Adrenal gland (tissue), 12 donors: ENCODE results near the gene MYH10. TPM values are rescaled to one million over a fixed set of nuclear protein-coding genes. Genes with fewer than 3 reads are reported as not detected.

Experiments
- DNase-seq, 7 donors: peaks; one replicate each; pipeline ENCODE4 v3.0.0-alpha.2; 2019 to 2020
- H3K27ac ChIP-seq, 5 donors: fragments of 200-600 bp; sonication (generic) in 4 of 5; 1 replicate in 3 of 5; 2 replicates in 2 of 5; pipeline versions ENCODE4 v1.5.1 to v1.8.0; 2016 to 2020; ENCODE audit warnings: mild to moderate bottlenecking in 1 of 5
- H3K27me3 ChIP-seq: fragments of 200-600 bp; 2 replicates; pipeline ENCODE4 v1.8.0; 2021
- H3K36me3 ChIP-seq, 2 donors: fragments of 200-600 bp; replicated peaks in 1 of 2; 1 replicate in 1 of 2; 2 replicates in 1 of 2; pipeline versions ENCODE4 v1.5.1 to v1.8.0; 2018 to 2022
- H3K4me1 ChIP-seq, 2 donors: fragments of 200-600 bp; replicated peaks in 1 of 2; 1 replicate in 1 of 2; 2 replicates in 1 of 2; pipeline versions ENCODE4 v1.5.1 to v1.8.0; 2018 to 2021
- H3K4me3 ChIP-seq, 4 donors: fragments of 200-600 bp; sonication (generic) in 3 of 4; one replicate each; pipeline ENCODE4 v1.5.1; 2016 to 2018
- H3K9me3 ChIP-seq, 3 donors: fragments of 200-600 bp; sonication (generic) in 1 of 3; replicated peaks in 1 of 3; 1 replicate in 2 of 3; 2 replicates in 1 of 3; pipeline versions ENCODE4 v1.5.1 to v1.8.0; 2016 to 2021
- CTCF ChIP-seq, 6 experiments: fragments of 450-650 bp in 4 of 6; fragments of 200-600 bp in 2 of 6; sonication (generic) in 1 of 6; IDR thresholded peaks; 1 replicate in 5 of 6; 2 replicates in 1 of 6; pipeline versions ENCODE4 v1.5.1 to v1.8.0; 2016 to 2021; ENCODE audit warnings: antibody characterized with exemption in 6 of 6, mild to moderate bottlenecking in 2 of 6, moderate library complexity in 1 of 6
- POLR2A ChIP-seq, 2 donors: fragments of 450-650 bp; IDR thresholded peaks; one replicate each; pipeline ENCODE4 v1.6.1; 2017; ENCODE audit warnings: antibody characterized with exemption in 2 of 2, mild to moderate bottlenecking in 2 of 2, moderate library complexity in 1 of 2
- WGBS, 4 donors: extraction: QIAGEN DNeasy Blood & Tissue Kit in 2 of 4; methylation state at CpG; one replicate each; pipeline versions ENCODE4 v1.1.5 to v1.1.7; 2013 to 2017; 5-methylcytosine and 5-hydroxymethylcytosine counted together
- intact Hi-C, 2 donors: fragments of 100-400 bp; cut with DNase I; formaldehyde crosslinking; loops; one replicate each; pipeline versions ENCODE4 v1.14.1 to v1.15.0; 2022 to 2023
- polyA plus RNA-seq, 3 donors: library from polyadenylated mRNA; stranded (reverse); fragments of 200-250 nt in 2 of 3; fragments of 350-450 nt in 1 of 3; fragmentation: Illumina TruSeq in 1 of 3; extraction: RNeasy Lipid Tissue Mini Kit (QIAGEN cat#74804) in 1 of 3; gene quantifications; one replicate each; pipeline ENCODE4 v1.2.3, GENCODE V29; 2013 to 2014
- total RNA-seq, 9 donors: library from RNA; depleted of rRNA in 4 of 9; stranded (reverse); fragments of >200 nt in 4 of 9; fragments of 120-200 nt in 1 of 9; fragmentation: NEBNext Ultra II Directional in 1 of 9; extraction: Animal tissue kit (Norgen Biotek cat#: 25700) in 1 of 9; gene quantifications; one replicate each; pipeline versions ENCODE4 v1.1.0 to v1.2.4, GENCODE V29; 2013 to 2023
- donor health status: healthy with polysubstance abuse.
- donor health status: Bipolar disorder and iron deficiency.
- donor health status: DM: yes; HTN: yes; CAD: no.
- donor health status: DM: no; HTN: no; CAD: no.
- donor health status: DM: no; HTN: no; CAD: no.
- donor health status: DM: yes; HTN: yes; CAD: no.

MYH10 gene
- total and polyA plus RNA-seq, 12 donors: 9.8 to 101 (median 41.0) TPM

- Histone ChIP-seq H3K27ac (no peak overlapping the region), H3K4me1 (peaks cover 14 to 48% of the 10 kb centered on the region in 2 donors), H3K36me3 (peaks cover 0 to 30% of the 10 kb centered on the region in 2 donors), H3K4me3 (no peak overlapping the region), H3K9me3 (no peaks in the 10 kb centered on the region), H3K27me3 (no peaks in the 10 kb centered on the region)
- intact Hi-C loops: no loop called here
- TF ChIP-seq CTCF (IDR thresholded peaks at IDR 0.05) (no peak), POLR2A (IDR thresholded peaks at IDR 0.05) (no peak)
- 74 to 89% (median 80%) methylated on average over 2 of the region's 2 CpGs for WGBS, 4 donors
- DNase-seq: no peak
These were observed 188.8 kb downstream of the MYH10 start for GRCh38 chr17:8441690-8442089.

- no peak for TF ChIP-seq POLR2A (IDR thresholded peaks at IDR 0.05)
- H3K4me1 ChIP-seq: peaks cover 15 to 48% of the 10 kb centered on the region in 2 donors
- intact Hi-C loops: no loop called here
- no peaks in the 10 kb centered on the region for H3K27me3 ChIP-seq
- no peaks in the 10 kb centered on the region for H3K9me3 ChIP-seq
- WGBS, 4 donors: 77 to 88% (median 81%) methylated on average over 3 of the region's 3 CpGs
- H3K27ac ChIP-seq: no peak overlapping the region
- no peak for DNase-seq
- H3K4me3 ChIP-seq: no peak overlapping the region
- H3K36me3 ChIP-seq: peaks cover 0 to 17% of the 10 kb centered on the region in 2 donors
These were observed 190.8 kb downstream of the MYH10 start for GRCh38 chr17:8439681-8440080.

- Histone ChIP-seq H3K36me3 (peaks cover 0 to 7% of the 10 kb centered on the region in 2 donors), H3K27ac (no peak overlapping the region), H3K9me3 (no peaks in the 10 kb centered on the region), H3K27me3 (no peaks in the 10 kb centered on the region), H3K4me3 (no peak overlapping the region), H3K4me1 (peaks cover 15 to 44% of the 10 kb centered on the region in 2 donors)
- no peak for DNase-seq
- intact Hi-C loops: no loop called here
- TF ChIP-seq CTCF (IDR thresholded peaks at IDR 0.05): no peak
- TF ChIP-seq POLR2A (IDR thresholded peaks at IDR 0.05): no peak
- WGBS, 4 donors: 84 to 88% (median 85%) methylated on average over 5 of the region's 5 CpGs
These were observed 192.1 kb downstream of the MYH10 start for GRCh38 chr17:8438441-8438840.

- DNase-seq: no peak
- Histone ChIP-seq H3K4me3 (peak overlapping the region in 3 of 4 donors; percentile 71 to 94 (median 73)), H3K27ac (peak overlapping the region in 4 of 5 donors; percentile 98 to 100 (median 100)), H3K36me3 (peaks cover 0 to 7% of the 10 kb centered on the region in 2 donors), H3K4me1 (peaks cover 15 to 38% of the 10 kb centered on the region in 2 donors), H3K27me3 (no peaks in the 10 kb centered on the region), H3K9me3 (no peaks in the 10 kb centered on the region)
- intact Hi-C loops: no loop called here
- WGBS, 4 donors: 10 to 17% (median 14%) methylated on average over 5 of the region's 5 CpGs
- TF ChIP-seq POLR2A (IDR thresholded peaks at IDR 0.05): no peak
- TF ChIP-seq CTCF (IDR thresholded peaks at IDR 0.05): no peak
These were observed 193.7 kb downstream of the MYH10 start for GRCh38 chr17:8436844-8437171.

- Histone ChIP-seq H3K9me3 (no peaks in the 10 kb centered on the region), H3K4me1 (peaks cover 15 to 38% of the 10 kb centered on the region in 2 donors), H3K36me3 (peaks cover 0 to 7% of the 10 kb centered on the region in 2 donors), H3K4me3 (peak overlapping the region; percentile 31 to 94 (median 72)), H3K27ac (peak overlapping the region; percentile 98 to 100 (median 99)), H3K27me3 (no peaks in the 10 kb centered on the region)
- intact Hi-C loops: no loop called here
- TF ChIP-seq POLR2A (IDR thresholded peaks at IDR 0.05) (no peak), CTCF (IDR thresholded peaks at IDR 0.05) (peak in 2 of 6 experiments; percentile 25 to 28)
- peak; percentile 64 to 82 (median 72) for DNase-seq
- WGBS, 4 donors: 0% methylated on average over 15 to 43 of the region's 43 CpGs
These were observed 194.2 kb downstream of the MYH10 start for GRCh38 chr17:8436169-8436843.
